22Rv1 (cell line): ENCODE data around the gene CHKA.

ENCODE experiments used
- ZFX ChIP-seq: fragments of 450-650 bp; IDR thresholded peaks from 2 replicates; pipeline ENCODE4 v1.6.1; 2017; ENCODE audit warnings: antibody characterized with exemption, borderline replicate concordance
- TF ChIP-seq, protein P1 (sequence below): fragments of 450-650 bp; IDR thresholded peaks from 2 replicates; pipeline ENCODE4 v1.5.1; 2017; ENCODE audit warnings: mild to moderate bottlenecking

DNA sequence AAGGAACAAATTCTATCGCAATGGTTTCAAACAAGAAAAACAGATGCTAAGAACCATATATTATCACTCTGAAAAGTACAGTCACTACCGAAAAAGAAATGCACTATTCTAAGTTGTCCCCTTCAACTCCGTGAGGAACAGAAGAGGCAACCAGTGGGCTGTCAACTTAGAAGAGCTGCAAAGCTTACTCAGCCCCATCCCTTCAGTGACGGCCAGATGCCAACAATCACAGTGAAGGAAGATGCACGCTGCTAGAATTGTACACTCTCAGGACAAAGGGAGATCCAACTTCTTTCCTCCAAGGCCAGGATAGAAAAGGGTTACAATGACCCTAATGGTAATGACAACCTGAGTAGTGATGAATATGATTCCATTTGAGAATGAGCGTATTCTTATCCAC is 38.5 kb upstream of the CHKA start:
- TF ChIP-seq, protein P1, sequence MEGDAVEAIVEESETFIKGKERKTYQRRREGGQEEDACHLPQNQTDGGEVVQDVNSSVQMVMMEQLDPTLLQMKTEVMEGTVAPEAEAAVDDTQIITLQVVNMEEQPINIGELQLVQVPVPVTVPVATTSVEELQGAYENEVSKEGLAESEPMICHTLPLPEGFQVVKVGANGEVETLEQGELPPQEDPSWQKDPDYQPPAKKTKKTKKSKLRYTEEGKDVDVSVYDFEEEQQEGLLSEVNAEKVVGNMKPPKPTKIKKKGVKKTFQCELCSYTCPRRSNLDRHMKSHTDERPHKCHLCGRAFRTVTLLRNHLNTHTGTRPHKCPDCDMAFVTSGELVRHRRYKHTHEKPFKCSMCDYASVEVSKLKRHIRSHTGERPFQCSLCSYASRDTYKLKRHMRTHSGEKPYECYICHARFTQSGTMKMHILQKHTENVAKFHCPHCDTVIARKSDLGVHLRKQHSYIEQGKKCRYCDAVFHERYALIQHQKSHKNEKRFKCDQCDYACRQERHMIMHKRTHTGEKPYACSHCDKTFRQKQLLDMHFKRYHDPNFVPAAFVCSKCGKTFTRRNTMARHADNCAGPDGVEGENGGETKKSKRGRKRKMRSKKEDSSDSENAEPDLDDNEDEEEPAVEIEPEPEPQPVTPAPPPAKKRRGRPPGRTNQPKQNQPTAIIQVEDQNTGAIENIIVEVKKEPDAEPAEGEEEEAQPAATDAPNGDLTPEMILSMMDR, result no peak
- TF ChIP-seq ZFX, result no peak
